ENCODE results near the gene MCRIP1. TPM values are rescaled to one million over a fixed set of nuclear protein-coding genes. Genes with fewer than 3 reads are reported as not detected.

The MCRIP1 gene
- total and polyA plus RNA-seq, 2 of the 13 experiments (the other 11 are each of a cell fraction or from before 2014, with no cell fraction given) = 79.7 to 84.9 TPM

DNA sequence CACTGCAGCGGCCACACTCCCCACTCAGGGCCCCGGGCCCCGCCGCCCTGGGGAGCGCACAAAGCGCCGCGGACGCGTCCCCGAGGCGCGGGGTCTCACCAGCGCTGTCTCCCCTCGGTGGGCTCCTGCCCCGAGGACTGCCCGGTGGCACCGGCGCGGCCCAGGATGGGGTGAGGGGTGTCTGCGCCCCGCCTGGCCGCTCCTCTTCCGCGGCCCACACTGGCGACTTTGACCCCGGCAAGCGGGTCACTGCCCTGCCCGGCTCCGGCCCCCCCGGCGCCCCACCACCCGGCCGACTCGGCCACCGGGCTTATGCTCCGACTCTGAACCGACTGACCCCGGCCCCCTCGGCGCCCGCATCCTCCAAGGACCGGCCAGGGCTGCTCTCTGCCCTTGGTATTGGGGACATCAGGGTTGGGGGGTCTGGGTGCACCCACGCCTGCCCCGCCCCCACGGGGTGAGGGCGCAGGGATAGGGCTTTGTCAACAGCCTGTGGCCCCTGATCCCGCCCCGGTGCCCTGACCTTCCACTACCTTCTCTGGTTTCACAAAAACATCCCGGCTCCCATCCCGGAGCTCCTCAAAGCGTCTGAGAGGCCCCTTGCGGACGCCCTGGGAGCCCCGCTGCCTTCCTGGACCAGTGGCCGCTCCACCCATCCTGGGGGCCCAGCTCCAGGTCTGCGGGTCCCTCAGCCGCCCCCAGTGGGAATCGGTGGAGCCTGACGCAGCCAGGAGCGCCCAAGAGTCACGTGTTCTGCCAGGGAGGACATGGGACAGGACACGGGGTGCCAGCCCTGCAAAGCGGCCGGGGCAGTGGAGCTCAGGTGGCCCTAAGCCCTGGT is 28.3 kb downstream of the MCRIP1 start (continued):
- TF ChIP-seq, protein P1, sequence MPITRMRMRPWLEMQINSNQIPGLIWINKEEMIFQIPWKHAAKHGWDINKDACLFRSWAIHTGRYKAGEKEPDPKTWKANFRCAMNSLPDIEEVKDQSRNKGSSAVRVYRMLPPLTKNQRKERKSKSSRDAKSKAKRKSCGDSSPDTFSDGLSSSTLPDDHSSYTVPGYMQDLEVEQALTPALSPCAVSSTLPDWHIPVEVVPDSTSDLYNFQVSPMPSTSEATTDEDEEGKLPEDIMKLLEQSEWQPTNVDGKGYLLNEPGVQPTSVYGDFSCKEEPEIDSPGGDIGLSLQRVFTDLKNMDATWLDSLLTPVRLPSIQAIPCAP (CRISPR knock-in tag; IDR thresholded peaks at IDR 0.05; ENCODE audit: low read depth) = no peak
- 0 out of 2 replicates have a peak, but pooled peaks have one; percentile 29 for TF ChIP-seq BCL6 (CRISPR knock-in tag; IDR thresholded peaks at IDR 0.05)
- TF ChIP-seq GTF3A (CRISPR knock-in tag; conservative IDR thresholded peaks at IDR 0.05) = no peak
- TF ChIP-seq RARA (CRISPR knock-in tag; IDR thresholded peaks at IDR 0.05) = 0 out of 2 replicates have a peak, but pooled peaks have one; percentile 27
- no peak for TF ChIP-seq FOXA1 (IDR thresholded peaks at IDR 0.05)
- TF ChIP-seq FOXA1 (CRISPR knock-in tag; IDR thresholded peaks at IDR 0.05) = peak; percentile 51
- peak; percentile 28 for TF ChIP-seq HNRNPLL (IDR thresholded peaks at IDR 0.05; ENCODE audit: low read depth, low read length, poor library complexity, severe bottlenecking)
- no peak for TF ChIP-seq GLI4 (CRISPR knock-in tag; IDR thresholded peaks at IDR 0.05; ENCODE audit: borderline replicate concordance)
- no peak for TF ChIP-seq ZNF136 (CRISPR knock-in tag; IDR thresholded peaks at IDR 0.05; ENCODE audit: low read depth)
- TF ChIP-seq ZNF772 (CRISPR knock-in tag; IDR thresholded peaks at IDR 0.05) = no peak
- TF ChIP-seq HOXA7 (CRISPR knock-in tag; IDR thresholded peaks at IDR 0.05) = no peak
- TF ChIP-seq, protein P2, sequence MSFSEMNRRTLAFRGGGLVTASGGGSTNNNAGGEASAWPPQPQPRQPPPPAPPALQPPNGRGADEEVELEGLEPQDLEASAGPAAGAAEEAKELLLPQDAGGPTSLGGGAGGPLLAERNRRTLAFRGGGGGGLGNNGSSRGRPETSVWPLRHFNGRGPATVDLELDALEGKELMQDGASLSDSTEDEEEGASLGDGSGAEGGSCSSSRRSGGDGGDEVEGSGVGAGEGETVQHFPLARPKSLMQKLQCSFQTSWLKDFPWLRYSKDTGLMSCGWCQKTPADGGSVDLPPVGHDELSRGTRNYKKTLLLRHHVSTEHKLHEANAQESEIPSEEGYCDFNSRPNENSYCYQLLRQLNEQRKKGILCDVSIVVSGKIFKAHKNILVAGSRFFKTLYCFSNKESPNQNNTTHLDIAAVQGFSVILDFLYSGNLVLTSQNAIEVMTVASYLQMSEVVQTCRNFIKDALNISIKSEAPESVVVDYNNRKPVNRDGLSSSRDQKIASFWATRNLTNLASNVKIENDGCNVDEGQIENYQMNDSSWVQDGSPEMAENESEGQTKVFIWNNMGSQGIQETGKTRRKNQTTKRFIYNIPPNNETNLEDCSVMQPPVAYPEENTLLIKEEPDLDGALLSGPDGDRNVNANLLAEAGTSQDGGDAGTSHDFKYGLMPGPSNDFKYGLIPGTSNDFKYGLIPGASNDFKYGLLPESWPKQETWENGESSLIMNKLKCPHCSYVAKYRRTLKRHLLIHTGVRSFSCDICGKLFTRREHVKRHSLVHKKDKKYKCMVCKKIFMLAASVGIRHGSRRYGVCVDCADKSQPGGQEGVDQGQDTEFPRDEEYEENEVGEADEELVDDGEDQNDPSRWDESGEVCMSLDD (CRISPR knock-in tag; IDR thresholded peaks at IDR 0.05; ENCODE audit: borderline replicate concordance) = peak; percentile 55; the same call in 1 of the 2 replicates
- TF ChIP-seq, protein P3, sequence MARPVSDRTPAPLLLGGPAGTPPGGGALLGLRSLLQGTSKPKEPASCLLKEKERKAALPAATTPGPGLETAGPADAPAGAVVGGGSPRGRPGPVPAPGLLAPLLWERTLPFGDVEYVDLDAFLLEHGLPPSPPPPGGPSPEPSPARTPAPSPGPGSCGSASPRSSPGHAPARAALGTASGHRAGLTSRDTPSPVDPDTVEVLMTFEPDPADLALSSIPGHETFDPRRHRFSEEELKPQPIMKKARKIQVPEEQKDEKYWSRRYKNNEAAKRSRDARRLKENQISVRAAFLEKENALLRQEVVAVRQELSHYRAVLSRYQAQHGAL (CRISPR knock-in tag; IDR thresholded peaks at IDR 0.05; ENCODE audit: not compliant biosample characterization) = no peak
- TF ChIP-seq ELF3 (CRISPR knock-in tag; IDR thresholded peaks at IDR 0.05) = no peak
- no peak for TF ChIP-seq ZNF768 (CRISPR knock-in tag; IDR thresholded peaks at IDR 0.05)
- TF ChIP-seq, protein P4, sequence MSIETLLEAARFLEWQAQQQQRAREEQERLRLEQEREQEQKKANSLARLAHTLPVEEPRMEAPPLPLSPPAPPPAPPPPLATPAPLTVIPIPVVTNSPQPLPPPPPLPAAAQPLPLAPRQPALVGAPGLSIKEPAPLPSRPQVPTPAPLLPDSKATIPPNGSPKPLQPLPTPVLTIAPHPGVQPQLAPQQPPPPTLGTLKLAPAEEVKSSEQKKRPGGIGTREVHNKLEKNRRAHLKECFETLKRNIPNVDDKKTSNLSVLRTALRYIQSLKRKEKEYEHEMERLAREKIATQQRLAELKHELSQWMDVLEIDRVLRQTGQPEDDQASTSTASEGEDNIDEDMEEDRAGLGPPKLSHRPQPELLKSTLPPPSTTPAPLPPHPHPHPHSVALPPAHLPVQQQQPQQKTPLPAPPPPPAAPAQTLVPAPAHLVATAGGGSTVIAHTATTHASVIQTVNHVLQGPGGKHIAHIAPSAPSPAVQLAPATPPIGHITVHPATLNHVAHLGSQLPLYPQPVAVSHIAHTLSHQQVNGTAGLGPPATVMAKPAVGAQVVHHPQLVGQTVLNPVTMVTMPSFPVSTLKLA (IDR thresholded peaks at IDR 0.05) = peak; percentile 82
- TF ChIP-seq ZNF563 (CRISPR knock-in tag; IDR thresholded peaks at IDR 0.05) = no peak
- TF ChIP-seq, protein P5, sequence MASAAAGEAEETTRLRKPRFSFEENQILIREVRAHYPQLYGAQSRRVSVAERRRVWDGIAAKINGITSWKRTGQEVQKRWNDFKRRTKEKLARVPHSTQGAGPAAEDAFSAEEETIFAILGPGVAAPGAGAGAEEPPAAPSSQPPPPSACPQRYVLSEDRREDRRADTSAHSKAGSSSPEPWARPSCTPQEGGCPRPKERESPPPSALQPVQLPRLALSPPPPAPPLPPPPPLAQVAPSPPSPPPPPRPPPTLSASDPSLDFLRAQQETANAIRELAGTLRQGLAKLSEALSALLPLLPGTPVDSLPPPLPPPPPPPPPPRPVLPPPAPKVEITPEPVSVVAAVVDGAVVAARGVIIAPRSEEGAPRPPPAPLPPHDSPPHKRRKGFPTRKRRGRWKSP (CRISPR knock-in tag; IDR thresholded peaks at IDR 0.05) = 0 out of 2 replicates have a peak, but pooled peaks have one; percentile 61
- TF ChIP-seq ZSCAN29 (CRISPR knock-in tag; conservative IDR thresholded peaks at IDR 0.05) = no peak
- TF ChIP-seq ZSCAN20 (CRISPR knock-in tag; IDR thresholded peaks at IDR 0.05; ENCODE audit: borderline replicate concordance) = no peak
- TF ChIP-seq ZBTB8A (CRISPR knock-in tag; IDR thresholded peaks at IDR 0.05; ENCODE audit: borderline replicate concordance, low read depth) = no peak
- no peak for TF ChIP-seq ZNF530 (CRISPR knock-in tag; IDR thresholded peaks at IDR 0.05; ENCODE audit: low read depth)
- no peak for TF ChIP-seq ZNF841 (CRISPR knock-in tag; IDR thresholded peaks at IDR 0.05; ENCODE audit: borderline replicate concordance)
